Measurements from ENCODE around the gene METTL25B.

GRCh38 chr1:156696755-156697154 is 31.5 kb upstream of the METTL25B start:
- TF ChIP-seq CTCF (conservative IDR thresholded peaks at IDR 0.05; ENCODE audit: low read depth, low read length) (no peak), USF2 (IDR thresholded peaks at IDR 0.05; ENCODE audit: low read depth, low read length) (no peak), RFX5 (IDR thresholded peaks at IDR 0.05; ENCODE audit: low read depth, low read length) (no peak), POLR2A (IDR thresholded peaks at IDR 0.05; ENCODE audit: low read depth, low read length) (no peak), CEBPB (IDR thresholded peaks at IDR 0.05; ENCODE audit: low read depth, low read length) (no peak)

Data from IMR-90 (cell line).